PC-3 (cell line): Measurements from ENCODE around the gene ZNF793.

Experiments
- CTCF ChIP-seq: fragments of 300-600 bp; sonication (generic); conservative IDR thresholded peaks from 2 replicates; pipeline ENCODE4 v1.5.1; 2017; ENCODE audit warnings: antibody characterized with exemption, low read depth, mild to moderate bottlenecking, low read length
- EZH2 ChIP-seq: fragments of 300-600 bp; sonication (generic); IDR thresholded peaks from one replicate; pipeline ENCODE4 v1.6.1; 2017; ENCODE audit warnings: antibody characterized with exemption, mild to moderate bottlenecking, low read length; ENCODE audit not compliant: unreplicated experiment
- EZH2phosphoT487 ChIP-seq: fragments of 300-600 bp; sonication (generic); IDR thresholded peaks from 2 replicates; pipeline ENCODE4 v1.6.1; 2018; ENCODE audit warnings: mild to moderate bottlenecking, antibody characterized with exemption, low read length, borderline replicate concordance

- TF ChIP-seq EZH2 (no peak), CTCF (no peak), EZH2phosphoT487 (no peak)
Observed at GRCh38 chr19:37513397-37513796, 6.7 kb downstream of the ZNF793 start.
